GM18868 (cell line): ENCODE measurements around the gene TAP2.
A peak's percentile ranks its signal among the peaks of the same experiment; 100 is the strongest.
"Not testable (repeated sequence)": the region's sequence is repeated elsewhere in the genome, so short reads cannot be mapped to it uniquely, and the experiment has no call there.

ENCODE experiments used
- ATAC-seq: cut with Tn5 transposase; IDR thresholded peaks from one replicate; pipeline ENCODE4 v1.9.1; 2021; ENCODE audit warnings: mild to moderate bottlenecking, moderate library complexity; ENCODE audit not compliant: unreplicated experiment

The TAP2 gene

DNA sequence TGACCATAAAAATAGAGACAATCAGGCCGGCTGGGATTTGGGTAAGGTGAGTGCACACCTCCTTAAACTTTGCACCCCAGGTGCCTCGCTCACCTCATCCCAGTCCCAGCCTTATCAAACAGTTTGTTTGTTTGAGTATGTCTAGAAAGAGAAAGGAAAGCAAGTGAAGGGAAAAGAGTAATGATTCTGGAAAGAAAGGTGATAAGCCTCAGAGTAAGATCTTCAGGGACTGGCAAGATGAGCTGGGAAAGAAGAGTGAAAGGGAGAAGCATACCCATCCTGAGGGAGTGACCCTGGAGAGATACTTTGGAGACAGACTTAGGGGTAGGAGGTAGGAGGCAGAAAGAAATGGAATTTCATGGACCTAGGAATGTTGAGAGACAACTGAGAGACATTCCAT lies 1.7 kb downstream of the TAP2 start:
- no peak for ATAC-seq

DNA sequence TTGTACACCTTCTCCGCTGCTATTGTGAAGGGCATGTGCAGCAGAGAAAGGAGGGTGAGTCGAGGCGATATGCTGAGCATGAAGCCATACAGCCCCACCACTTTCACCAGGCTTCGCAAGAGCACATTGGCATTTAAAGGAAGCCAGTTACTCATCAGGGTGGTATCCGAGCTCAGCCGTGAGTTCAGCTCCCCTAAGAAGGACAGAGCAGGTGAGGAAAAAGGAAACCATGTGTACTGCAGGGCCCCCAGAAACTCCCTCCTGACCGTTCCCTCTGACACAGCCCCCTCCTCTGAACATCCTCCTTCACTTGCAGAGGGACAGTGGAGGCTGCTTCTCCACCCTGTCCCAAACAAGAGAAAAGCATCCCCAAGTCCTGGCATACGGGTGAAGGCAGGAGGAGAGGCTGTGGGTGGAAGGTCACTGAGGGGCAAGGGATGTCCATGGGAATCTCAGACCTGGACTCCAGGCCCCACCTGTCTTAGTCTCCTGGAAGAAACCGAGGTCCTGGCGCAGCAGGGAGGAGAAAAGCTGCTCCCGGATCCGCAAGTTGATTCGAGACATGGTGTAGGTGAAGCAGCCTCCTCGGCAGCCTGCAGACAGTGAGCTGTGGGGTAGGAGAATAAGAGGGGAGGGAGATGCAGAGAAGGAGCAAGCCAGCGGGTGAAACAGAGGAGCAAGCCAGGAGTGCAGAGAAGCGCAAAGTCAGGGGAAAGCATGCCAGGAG lies 3.2 kb downstream of the TAP2 start:
- no peak for ATAC-seq

DNA sequence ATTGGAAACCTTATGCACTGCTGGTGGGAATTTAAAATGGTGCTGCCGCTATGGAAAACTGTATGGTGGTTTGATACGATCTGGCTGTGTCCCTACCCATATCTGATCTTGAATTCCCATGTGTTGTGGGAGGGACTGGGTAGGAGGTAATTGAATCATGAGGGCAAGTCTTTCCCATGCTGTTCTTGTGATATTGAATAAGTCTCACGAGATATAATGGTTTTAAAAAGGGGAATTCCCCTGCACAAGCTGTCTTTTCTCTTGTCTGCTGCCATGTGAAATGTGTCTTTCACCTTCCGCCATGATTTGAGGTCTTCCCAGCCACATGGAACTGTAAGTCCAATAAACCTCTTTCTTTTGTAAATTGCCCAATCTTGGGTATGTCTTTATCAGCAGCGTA lies 4.9 kb downstream of the TAP2 start:
- no peak for ATAC-seq

DNA sequence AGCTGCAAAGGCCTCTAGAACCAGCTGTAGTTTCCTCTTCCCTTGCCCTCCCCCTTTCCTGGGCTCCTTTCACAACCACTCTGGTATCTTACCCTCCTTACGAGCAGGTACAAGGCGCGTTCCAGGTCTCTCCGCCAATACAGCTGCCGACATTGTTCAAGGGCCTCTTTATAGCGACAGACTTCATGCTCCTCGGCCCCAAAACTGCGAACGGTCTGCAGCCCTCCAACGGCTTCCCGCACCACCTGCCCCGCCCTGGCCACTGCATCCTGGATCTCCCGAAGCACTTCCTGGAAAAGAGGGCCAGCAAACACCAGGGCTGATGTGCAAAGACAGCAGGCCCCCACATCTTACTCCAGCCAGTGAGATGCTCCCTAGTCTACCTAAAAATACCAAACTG lies 6.0 kb downstream of the TAP2 start:
- ATAC-seq: no peak

DNA sequence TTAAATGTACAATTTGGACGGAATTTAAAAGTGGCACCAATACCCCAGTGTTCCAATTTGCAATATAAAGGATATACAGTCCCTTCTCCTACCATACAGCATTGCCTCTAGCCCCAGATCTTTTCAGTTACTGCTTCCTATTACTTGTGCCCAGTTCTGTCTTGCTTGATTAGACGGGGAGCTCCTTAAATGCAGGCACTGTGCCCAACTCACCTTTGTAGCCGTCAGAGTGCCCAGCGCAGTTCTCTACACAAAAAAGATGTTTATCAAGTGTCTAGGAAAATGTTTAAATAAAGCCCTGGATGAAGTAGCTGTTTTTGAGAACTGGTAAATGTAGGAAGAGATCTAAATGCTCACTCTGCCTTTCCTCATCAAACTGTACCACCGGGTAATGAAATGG lies 7.6 kb downstream of the TAP2 start:
- no peak for ATAC-seq

DNA sequence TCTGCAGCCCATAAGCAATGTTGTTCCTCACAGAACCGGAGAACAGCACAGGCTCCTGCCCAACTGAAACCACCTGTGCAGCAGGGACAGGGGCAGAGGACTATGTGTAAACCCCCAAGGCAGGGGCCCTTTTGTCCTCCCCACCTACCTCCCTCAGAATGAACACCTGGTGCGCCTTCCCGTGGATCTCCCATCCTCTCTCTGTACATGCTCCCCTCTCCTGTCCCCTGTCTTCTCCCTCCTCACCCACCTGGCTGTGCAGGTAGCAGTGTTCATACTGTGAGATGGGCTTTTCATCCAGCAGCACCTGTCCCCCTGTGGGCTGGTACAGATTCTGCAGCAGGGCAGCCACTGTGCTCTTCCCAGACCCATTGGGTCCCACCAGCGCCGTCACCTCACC lies 8.5 kb downstream of the TAP2 start:
- ATAC-seq: no peak

DNA sequence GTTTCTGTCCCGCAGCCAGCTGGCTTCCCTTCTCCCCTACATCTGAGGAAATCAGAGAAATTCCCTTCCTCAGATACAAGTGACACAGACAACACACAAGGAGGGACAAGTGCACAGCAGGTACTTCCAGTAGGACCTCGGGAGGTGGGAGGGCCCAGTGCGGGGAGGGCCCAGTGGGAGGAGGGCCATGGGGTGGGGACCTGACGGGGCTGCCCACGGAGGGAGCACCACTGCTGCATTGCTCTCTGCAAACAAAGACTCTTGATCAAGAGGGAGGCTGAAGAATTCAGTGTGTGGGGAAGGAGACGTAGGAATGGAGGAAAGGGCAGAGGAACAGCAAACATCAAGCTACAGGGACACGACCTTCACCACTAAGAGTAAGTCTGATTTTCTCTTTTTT lies 9.0 kb downstream of the TAP2 start:
- no peak for ATAC-seq

DNA sequence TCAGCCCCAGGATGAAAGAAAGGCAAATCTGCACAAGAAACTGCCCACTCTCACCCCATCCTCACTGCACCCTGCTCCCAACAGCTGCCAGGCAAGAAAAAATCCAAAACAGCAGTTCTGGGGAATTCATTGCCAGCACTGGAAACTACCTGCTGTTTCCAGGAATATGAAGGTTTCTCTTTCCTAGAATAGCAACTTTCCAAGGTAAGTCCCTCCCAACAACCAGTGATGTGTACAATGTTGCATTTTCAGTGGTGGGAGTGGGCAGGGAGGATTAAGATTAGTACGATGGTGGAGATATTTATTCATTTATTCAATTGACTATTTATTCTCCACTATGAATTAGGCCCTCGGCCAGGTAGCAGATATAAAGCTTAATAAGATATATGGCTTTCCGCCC lies 11.5 kb downstream of the TAP2 start:
- no peak for ATAC-seq

DNA sequence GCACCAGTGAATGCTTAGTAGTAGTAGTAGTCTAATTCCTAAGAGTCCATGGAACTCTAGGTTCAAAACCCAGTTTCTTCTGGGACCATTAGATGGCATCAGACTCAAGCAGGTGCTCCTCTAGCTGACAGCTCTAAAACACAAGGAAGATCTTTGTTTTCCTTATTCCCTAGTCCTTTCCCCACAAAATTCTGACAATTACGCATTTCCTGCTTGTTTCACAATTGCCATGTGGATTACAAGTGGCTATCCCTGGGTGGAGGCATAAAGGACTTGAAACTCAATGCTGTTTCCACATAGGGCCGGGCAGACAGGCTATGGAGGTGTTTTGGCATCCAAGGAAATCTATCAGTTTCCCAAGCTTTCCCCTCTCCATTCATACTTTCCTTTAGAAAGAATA lies 12.6 kb downstream of the TAP2 start:
- no peak for ATAC-seq

DNA sequence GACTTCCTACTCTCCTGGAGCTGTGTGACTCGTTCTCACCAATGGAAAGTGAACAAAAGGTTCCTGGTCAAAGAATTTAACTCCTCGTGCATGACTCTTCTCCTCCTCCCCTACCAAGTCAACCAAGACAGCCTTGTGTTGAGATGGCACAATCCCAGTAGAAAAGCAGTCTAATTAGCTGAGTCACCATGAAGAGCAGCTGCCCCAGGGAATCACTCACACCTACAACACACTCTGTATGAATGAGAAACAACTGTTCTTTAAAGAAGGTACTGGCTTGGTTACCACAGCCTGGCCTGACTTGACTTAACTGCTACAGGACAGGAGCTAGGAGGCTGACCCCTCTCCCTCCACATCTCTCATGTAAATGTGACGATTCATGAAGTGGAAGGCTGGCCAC lies 18.8 kb downstream of the TAP2 start:
- ATAC-seq: no peak

DNA sequence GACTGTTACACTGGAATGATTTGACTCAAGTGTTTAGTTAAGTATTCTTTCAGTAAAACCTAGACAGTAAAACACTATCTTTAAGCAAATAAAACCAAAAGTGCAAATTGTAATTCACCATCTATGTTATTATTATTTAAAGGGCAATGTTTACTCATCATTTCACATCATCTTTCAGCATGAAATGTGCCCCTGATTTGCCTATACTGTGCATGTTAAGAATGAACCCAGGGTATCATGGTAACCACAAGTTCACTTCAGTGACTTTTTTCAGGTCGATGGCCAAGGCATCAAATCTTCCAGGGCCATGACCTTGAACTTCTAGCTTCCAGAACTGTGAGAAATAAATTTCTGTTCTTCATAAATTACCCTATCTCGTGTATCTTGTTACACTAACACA lies 19.7 kb downstream of the TAP2 start:
- no peak for ATAC-seq

DNA sequence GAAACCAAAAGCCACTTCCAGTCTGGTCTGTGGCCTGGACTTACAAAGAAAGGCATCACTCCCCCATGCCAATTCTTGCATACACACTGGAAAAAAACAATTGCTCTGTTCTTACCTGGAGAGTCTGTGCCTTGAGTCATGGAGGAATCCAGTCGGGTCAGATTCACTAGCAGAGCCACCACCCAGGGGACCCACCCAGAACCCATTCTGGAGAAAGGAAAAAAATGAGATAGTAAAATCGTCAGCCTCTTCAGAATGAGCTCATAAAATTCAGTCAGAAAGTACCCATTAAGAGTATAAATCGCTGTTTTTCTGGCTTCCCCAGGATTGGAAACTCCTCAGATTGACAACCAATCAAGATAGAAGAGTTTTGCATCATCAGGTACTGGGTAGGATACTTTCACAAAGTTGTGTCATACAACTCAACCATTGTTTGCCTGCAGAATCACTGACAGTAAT lies 21.8 kb downstream of the TAP2 start, which contains the start of gene HLA-DOB:
Gene HLA-DOB, minus strand, starts transcription at position 257 of the 459 bp plus-strand sequence. Its CDS starts 51 bp downstream, at position 206.
- peak; percentile 80 for ATAC-seq

DNA sequence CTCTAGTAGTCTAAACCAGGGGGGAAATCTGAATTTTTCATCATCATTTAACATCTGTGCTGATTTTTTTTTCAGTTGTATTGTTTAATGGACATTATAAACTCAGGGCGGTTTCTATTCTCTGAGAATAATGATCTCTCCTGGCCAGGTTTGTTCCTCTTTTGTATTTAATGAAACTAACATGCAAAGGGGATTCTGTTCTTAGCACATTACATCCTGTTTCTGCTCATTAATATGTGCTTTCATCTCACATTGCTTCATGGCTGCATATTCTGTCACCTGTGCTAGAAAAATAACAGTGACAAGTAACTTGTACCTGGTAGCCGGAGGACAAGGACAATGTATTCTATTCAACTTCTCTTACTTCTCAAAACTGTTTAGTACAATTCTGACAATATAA lies 22.5 kb downstream of the TAP2 start:
- no peak for ATAC-seq

DNA sequence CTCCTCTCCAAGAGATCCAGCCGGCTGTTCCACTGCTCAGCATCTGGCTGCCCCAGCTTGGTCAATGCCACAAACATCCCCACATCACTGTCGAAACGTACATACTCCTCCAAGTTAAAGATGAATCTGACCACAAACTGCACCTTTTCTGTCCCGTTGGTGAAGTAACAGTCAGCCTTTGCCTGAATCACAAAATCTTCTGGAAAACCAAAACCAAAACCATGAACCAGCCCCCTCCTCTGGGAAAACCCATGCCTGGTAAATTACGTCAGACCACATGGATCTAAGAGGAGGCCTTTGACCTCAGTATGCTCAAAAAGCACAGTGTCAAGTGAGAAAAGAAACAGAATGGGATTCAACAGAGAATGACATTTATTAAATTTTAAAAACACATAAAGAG lies 23.4 kb downstream of the TAP2 start:
- ATAC-seq: no peak

DNA sequence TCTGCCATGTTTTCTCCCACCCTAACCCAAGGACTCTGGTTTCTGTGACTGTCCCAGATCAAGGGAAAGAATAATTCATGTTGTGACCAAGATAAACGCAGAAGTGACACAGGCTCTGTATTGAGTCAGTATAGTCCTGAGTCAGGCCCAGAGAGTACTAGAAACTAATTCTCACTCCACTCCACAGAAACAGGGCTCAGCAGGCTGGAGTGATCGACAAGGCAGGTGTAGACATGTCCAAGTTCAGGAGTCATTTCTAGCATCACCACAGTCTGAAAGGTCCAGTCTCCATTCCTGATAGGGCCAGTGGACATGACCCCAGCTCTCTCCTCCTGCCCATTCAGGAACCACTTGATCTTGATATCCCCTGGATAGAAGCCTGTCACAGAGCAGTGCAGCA lies 24.4 kb downstream of the TAP2 start:
- ATAC-seq: no peak

DNA sequence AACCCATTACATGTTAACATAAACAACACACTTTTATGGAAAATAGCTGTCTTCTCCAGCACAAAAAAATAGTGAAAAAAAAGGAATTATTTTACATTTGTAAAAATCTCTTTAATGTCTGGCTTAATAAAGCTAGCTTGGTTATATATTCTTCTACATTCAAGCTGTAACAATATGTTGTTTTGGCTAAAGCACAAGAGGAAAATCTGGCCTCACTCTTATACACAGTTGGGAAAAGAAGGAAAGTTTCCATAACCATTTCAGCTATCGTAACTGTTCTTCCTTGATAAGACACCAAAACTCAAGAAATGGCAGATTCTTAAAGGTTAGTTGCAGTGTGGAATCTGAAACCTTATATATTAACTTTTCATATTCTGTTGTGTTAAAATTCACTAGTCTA lies 29.4 kb downstream of the TAP2 start:
- no peak for ATAC-seq

DNA sequence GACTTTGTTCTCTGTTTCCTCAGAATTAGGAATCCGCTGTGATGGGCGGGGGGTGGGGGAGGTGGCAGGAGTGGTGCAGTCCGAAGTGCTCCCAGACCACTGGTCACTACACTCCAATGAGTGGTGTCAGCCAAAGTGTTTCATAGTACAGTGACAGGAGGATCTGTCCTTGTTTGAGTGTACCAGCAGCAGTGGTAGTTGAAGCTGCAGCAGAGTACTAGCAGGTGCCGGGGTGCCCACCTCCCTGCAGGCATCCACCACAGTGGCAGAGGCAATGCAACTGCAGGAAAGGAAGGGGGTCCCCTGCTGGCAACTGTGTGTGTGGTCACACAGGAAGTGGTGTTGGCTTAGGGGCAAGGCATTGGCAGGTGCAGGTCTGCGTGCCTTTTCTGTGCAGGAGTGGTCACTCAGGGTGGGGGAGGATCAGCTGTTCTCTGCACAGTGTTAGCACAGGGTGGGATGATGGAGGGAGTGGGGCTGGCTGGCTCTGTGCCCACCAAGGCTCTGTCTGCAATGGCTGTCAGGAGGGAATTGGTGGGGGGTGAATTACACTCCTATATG lies 31.4 kb downstream of the TAP2 start:
- ATAC-seq: no peak

DNA sequence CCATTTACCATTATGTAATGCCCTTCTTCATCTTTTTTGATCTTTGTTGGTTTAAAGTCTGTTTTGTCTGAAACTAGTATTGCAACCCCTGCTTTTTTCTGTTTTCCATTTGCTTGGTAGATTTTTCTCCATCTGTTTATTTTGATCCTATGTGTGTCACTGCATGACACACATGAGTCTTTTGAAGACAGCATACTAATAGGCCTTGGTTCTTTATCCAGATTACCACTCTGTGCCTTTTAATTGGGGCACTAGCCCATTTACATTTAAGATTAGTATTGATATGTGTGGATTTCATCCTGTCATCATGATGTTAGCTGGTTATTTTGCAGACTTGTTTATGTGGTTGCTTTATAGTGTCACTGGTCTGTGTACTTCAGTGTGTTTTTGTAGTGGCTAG lies 33.1 kb downstream of the TAP2 start:
- not testable (repeated sequence) for ATAC-seq

DNA sequence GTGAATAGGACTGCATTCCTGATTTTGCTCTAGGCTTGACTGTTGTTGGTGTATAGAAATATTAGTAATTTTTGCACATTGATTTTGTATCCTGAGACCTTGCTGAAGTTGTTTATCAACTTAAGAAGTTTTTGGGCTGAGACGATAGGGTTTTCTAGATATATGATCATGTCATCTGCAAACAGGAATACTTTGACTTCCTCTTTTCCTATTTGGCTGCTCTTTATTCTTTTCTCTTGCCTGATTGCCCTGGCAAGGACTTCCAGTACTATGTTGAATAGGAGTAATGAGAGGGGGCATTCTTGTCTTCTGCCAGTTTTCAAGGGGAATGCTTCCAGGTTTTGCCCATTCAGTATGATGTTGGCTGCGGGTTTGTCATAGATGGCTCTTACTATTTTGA lies 35.1 kb downstream of the TAP2 start:
- no peak for ATAC-seq

DNA sequence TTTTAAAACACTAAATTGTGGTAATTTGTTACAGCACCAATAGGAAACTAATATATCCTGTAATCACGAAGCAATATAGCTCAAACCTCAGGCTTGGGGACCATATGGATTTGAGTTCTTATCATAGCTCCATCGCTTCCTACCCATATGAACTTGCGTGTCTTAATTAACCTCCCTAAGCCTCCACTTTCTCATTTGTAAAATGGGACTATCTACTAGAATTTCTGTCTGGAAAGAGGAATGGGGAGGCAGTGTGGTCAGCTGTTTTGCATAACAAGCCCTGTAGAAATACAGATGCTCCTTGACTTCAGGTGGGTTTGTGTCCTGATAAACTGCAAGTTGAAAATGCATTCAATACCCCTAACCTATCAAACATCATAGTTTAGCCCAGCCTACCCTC lies 38.8 kb downstream of the TAP2 start:
- no peak for ATAC-seq

DNA sequence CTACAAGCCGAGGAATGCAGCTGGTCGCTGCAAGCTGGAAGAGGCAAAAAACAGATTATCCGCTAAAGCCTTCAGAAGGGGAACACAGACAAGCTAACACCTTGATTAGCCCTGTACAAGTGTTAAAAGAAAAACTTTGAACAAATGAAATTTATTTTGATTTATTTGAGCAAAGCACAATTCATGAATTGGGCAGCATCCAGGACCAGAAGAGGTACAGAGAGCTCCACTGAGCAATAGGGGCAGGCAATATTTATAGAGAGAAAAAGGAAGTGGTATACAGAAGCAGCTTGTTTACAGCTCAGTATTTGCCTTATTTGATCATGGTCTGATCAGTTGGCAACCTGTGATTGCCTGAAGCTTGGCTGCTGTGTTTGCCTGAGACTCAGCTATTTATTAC lies 39.4 kb downstream of the TAP2 start:
- no peak for ATAC-seq

DNA sequence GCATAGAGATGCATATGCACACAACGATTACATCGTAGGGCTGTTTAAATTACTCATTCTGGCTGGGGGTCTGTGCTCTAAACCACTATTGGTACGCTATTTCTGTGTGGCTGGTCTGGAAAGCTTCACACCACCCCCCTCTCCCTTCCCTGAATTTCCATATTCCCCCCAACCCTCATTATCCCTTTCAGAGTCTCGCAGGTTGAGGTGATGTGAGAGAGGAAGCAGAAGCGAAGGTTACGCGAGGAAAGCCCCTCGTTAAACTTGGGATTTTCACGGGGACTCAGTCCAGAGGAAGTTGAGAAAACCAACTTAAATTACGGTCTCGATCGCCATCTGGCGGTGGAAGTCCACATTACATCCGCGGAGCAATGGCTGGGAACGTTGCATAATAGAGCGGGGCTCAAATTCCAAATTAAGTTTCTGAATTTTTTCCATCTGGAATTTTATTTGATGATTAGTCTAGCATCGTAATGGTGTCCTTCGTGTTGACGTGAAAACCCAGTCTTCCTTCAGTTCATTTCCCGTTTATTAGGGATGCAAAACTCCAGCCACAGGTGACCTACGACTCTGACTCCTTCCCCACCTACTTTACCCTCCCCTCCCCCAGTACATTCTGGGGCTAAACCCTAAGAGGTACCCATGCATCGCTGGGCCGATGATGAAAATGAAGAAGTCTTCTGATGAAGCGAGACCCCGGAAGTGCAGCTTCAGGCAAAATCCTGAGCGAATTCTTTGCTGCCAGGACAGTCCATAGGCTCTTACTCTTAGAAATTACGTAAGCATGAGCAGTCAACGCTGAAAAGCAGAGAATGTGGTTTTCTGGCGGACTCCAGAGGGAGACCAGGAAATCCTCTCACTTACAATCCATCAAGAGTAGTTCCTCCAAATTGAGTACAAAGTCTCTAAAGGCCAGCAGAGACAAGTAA lies 41.4 kb downstream of the TAP2 start:
- no peak for ATAC-seq
